Neural progenitor cell (in vitro differentiated cells): ENCODE data around the gene BMP5. TPM values are rescaled to one million over a fixed set of nuclear protein-coding genes. Genes with fewer than 3 reads are reported as not detected.

ENCODE experiments used
- DNase-seq: peaks from one replicate; pipeline ENCODE4 v3.0.0-alpha.2; 2016; ENCODE audit warnings: low spot score
- H2AFZ ChIP-seq: fragments of 200-600 bp; sonication (generic); replicated peaks from 2 replicates; pipeline ENCODE4 v1.6.1; 2016; ENCODE audit warnings: antibody characterized with exemption
- H3F3A ChIP-seq: fragments of 200-600 bp; sonication (generic); 2 replicates; pipeline ENCODE4 v1.6.1; 2016; ENCODE audit warnings: antibody characterized with exemption, low read depth
- H3K27ac ChIP-seq: fragments of 200-600 bp; sonication (generic); 2 replicates; pipeline ENCODE4 v1.5.1; 2016; ENCODE audit warnings: mild to moderate bottlenecking
- H3K27me3 ChIP-seq: fragments of 200-600 bp; sonication (generic); 2 replicates; pipeline ENCODE4 v1.6.1; 2016; ENCODE audit warnings: mild to moderate bottlenecking, moderate library complexity
- H3K36me3 ChIP-seq: fragments of 200-600 bp; sonication (generic); 2 replicates; pipeline ENCODE4 v1.5.1; 2016
- H3K4me1 ChIP-seq: fragments of 200-600 bp; sonication (generic); 2 replicates; pipeline ENCODE4 v1.6.1; 2016; ENCODE audit warnings: mixed run types
- H3K4me2 ChIP-seq: fragments of 200-600 bp; sonication (generic); 2 replicates; pipeline ENCODE4 v1.6.1; 2016
- H3K4me3 ChIP-seq: fragments of 200-600 bp; sonication (generic); 2 replicates; pipeline ENCODE4 v1.5.1; 2016
- H3K79me2 ChIP-seq: fragments of 200-600 bp; sonication (generic); 2 replicates; pipeline ENCODE4 v1.6.1; 2016; ENCODE audit warnings: low read depth
- H3K9ac ChIP-seq: fragments of 200-600 bp; sonication (generic); 2 replicates; pipeline ENCODE4 v1.6.1; 2016
- H3K9me3 ChIP-seq: fragments of 200-600 bp; sonication (generic); 2 replicates; pipeline ENCODE4 v1.5.1; 2016; ENCODE audit warnings: low read depth
- H4K20me1 ChIP-seq: fragments of 200-600 bp; sonication (generic); 2 replicates; pipeline ENCODE4 v1.6.1; 2016; ENCODE audit warnings: low read depth
- H3K27ac Mint-ChIP-seq: 3 replicates; pipeline ENCODE4 v1.8.0; 2021; ENCODE audit warnings: mixed read lengths
- H3K27me3 Mint-ChIP-seq: 2 replicates; pipeline ENCODE4 v1.8.0; 2022; ENCODE audit warnings: low read depth, mild to moderate bottlenecking, inconsistent platforms, moderate library complexity, mixed read lengths; ENCODE audit not compliant: insufficient read depth
- H3K36me3 Mint-ChIP-seq: 3 replicates; pipeline ENCODE4 v1.8.0; 2021; ENCODE audit warnings: mixed read lengths
- H3K4me1 Mint-ChIP-seq: 3 replicates; pipeline ENCODE4 v1.8.0; 2021; ENCODE audit warnings: mixed read lengths
- H3K4me3 Mint-ChIP-seq: 3 replicates; pipeline ENCODE4 v1.8.0; 2021; ENCODE audit warnings: mild to moderate bottlenecking, moderate library complexity, mixed read lengths
- H3K9me3 Mint-ChIP-seq: 3 replicates; pipeline ENCODE4 v1.8.0; 2020; ENCODE audit warnings: mixed read lengths
- EZH2 ChIP-seq: fragments of 200-600 bp; sonication (generic); IDR thresholded peaks from 2 replicates; pipeline ENCODE4 v1.6.1; 2017; ENCODE audit warnings: antibody characterized with exemption, mild to moderate bottlenecking, moderate library complexity
- EZH2phosphoT487 ChIP-seq: fragments of 200-600 bp; sonication (generic); IDR thresholded peaks from 2 replicates; pipeline ENCODE4 v1.6.1; 2017; ENCODE audit warnings: antibody characterized with exemption
- total RNA-seq: library from RNA; depleted of rRNA; stranded (reverse); fragments of >200 nt; gene quantifications from 2 replicates; pipeline ENCODE4 v1.2.3, GENCODE V29; 2015; ENCODE audit warnings: low replicate concordance
- TF ChIP-seq, protein P1 (sequence below): fragments of 200-600 bp; sonication (generic); IDR thresholded peaks from 2 replicates; pipeline ENCODE4 v1.5.1; 2017; ENCODE audit warnings: antibody characterized with exemption, mild to moderate bottlenecking

The BMP5 gene
- total RNA-seq, 1 donor from 2014 or later, result 1.5 TPM

DNA sequence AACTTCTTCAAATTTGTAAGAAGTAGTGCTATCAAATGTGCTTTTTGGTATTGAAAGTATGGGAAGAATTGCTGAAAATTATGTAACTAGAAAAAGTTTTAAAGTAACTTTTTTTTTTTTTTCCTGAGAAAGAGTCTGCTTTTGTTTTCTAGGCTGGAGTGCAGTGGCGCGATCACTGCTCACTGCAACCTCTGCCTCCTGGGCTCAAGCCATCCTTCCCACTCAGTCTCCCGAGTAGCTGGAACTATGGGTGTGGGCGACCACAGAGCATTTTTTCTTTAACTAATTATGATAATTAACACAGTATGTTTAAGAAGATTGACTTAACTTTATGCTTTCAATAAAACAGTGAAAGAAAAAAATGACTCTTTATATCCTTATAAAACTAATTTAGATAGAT lies 38.4 kb downstream of the BMP5 start:
- Histone ChIP-seq H3K9ac (no peak overlapping the region), H3K4me2 (no peak overlapping the region), H3K79me2 (no peaks in the 10 kb centered on the region), H3K27ac (no peak overlapping the region), H3K4me1 (peaks cover 11% of the 10 kb centered on the region), H2AFZ (no peak overlapping the region), H3K4me3 (no peak overlapping the region), H3F3A (no peaks in the 10 kb centered on the region), H3K9me3 (no peaks in the 10 kb centered on the region), H3K27me3 (no peaks in the 10 kb centered on the region), H4K20me1 (no peaks in the 10 kb centered on the region), H3K36me3 (no peaks in the 10 kb centered on the region)
- no peak for DNase-seq
- Mint-ChIP-seq H3K36me3 (no peaks in the 10 kb centered on the region), H3K4me1 (peaks cover 5% of the 10 kb centered on the region), H3K4me3 (no peak overlapping the region), H3K27ac (no peak overlapping the region), H3K27me3 (no peaks in the 10 kb centered on the region), H3K9me3 (no peaks in the 10 kb centered on the region)
- TF ChIP-seq, protein P1, sequence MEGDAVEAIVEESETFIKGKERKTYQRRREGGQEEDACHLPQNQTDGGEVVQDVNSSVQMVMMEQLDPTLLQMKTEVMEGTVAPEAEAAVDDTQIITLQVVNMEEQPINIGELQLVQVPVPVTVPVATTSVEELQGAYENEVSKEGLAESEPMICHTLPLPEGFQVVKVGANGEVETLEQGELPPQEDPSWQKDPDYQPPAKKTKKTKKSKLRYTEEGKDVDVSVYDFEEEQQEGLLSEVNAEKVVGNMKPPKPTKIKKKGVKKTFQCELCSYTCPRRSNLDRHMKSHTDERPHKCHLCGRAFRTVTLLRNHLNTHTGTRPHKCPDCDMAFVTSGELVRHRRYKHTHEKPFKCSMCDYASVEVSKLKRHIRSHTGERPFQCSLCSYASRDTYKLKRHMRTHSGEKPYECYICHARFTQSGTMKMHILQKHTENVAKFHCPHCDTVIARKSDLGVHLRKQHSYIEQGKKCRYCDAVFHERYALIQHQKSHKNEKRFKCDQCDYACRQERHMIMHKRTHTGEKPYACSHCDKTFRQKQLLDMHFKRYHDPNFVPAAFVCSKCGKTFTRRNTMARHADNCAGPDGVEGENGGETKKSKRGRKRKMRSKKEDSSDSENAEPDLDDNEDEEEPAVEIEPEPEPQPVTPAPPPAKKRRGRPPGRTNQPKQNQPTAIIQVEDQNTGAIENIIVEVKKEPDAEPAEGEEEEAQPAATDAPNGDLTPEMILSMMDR, result no peak

DNA sequence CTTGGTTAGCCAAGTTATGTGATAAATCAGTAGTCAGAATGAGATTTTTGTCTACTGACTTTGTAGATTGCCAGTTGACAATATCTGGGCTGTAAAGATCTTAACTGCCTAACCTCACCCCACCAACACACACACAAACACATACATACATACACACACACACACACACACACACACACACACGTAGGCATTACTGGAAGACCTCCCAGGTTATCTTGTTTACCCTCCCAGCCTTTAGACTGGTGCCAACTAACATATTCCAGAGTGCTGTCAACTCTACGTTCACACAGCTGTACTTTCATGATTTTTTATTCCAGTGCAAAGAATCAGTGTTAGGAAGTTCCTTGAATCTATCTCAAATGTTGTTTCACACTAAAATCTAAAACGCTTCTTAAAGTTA lies 38.9 kb downstream of the BMP5 start:
- H3K4me1 ChIP-seq, result peaks cover 13% of the 10 kb centered on the region
- Mint-ChIP-seq H3K4me1 (peaks cover 4% of the 10 kb centered on the region), H3K9me3 (no peaks in the 10 kb centered on the region), H3K36me3 (no peaks in the 10 kb centered on the region), H3K4me3 (no peak overlapping the region), H3K27ac (no peak overlapping the region), H3K27me3 (peaks cover under 1% of the 10 kb centered on the region)
- H3K27me3 ChIP-seq, result no peaks in the 10 kb centered on the region
- DNase-seq, result no peak
- no peak overlapping the region for H3K4me2 ChIP-seq
- TF ChIP-seq EZH2phosphoT487 (no peak), EZH2 (no peak)
- TF ChIP-seq, protein P1, result no peak
- H4K20me1 ChIP-seq, result no peaks in the 10 kb centered on the region
- no peaks in the 10 kb centered on the region for H3K79me2 ChIP-seq
- H3K9ac ChIP-seq, result no peak overlapping the region
- no peaks in the 10 kb centered on the region for H3K9me3 ChIP-seq
- no peak overlapping the region for H2AFZ ChIP-seq
- no peaks in the 10 kb centered on the region for H3K36me3 ChIP-seq
- H3K4me3 ChIP-seq, result no peak overlapping the region
- H3F3A ChIP-seq, result no peaks in the 10 kb centered on the region
- no peak overlapping the region for H3K27ac ChIP-seq

DNA sequence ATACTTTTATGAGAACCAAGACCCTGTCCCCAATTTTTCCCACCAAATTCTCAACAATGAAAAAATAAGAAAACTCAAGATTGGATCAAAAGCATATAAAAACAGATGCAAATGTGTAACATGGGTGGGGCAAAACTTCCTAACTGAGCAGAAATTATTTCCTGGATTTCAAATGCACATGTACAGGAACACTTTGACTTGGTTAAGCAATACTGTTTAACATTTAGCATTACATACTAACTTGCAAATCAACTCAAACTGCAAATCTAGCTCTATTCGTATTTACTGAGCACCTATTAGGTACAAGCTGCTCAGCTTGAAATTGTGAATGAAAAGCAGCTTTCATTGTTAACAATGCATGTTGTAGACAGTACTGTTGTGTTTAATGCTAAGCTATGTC lies 40.2 kb downstream of the BMP5 start:
- Mint-ChIP-seq H3K4me3 (no peak overlapping the region), H3K27ac (no peak overlapping the region), H3K4me1 (peaks cover 4% of the 10 kb centered on the region), H3K27me3 (peaks cover 2% of the 10 kb centered on the region), H3K9me3 (no peaks in the 10 kb centered on the region), H3K36me3 (no peaks in the 10 kb centered on the region)
- H3K27ac ChIP-seq, result no peak overlapping the region
- H3K9ac ChIP-seq, result no peak overlapping the region
- H3K36me3 ChIP-seq, result no peaks in the 10 kb centered on the region
- no peak for TF ChIP-seq EZH2
- TF ChIP-seq, protein P1, result no peak
- TF ChIP-seq EZH2phosphoT487, result no peak
- H3K4me2 ChIP-seq, result no peak overlapping the region
- H3F3A ChIP-seq, result no peaks in the 10 kb centered on the region
- H4K20me1 ChIP-seq, result no peaks in the 10 kb centered on the region
- no peaks in the 10 kb centered on the region for H3K27me3 ChIP-seq
- H3K9me3 ChIP-seq, result no peaks in the 10 kb centered on the region
- no peak overlapping the region for H2AFZ ChIP-seq
- DNase-seq, result no peak
- peaks cover 13% of the 10 kb centered on the region for H3K4me1 ChIP-seq
- no peak overlapping the region for H3K4me3 ChIP-seq
- no peaks in the 10 kb centered on the region for H3K79me2 ChIP-seq

DNA sequence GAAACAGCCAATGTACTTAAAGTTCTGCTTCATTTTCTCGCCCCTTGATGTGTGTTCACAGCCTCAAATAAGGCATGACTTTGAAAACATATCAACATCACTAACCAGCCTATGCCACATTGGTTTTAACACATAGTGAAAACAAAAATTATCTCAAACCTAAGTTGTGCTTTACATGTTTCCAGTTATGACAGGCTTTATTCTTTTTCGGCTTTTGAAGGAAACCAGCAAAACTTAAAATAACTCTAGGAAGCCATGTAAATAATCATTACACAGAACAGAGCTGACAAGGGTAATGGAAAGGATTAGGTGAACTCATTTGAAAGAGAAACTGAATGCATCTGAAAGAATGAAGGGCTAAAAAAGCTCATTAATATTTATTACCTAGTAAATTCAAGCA lies 42.1 kb downstream of the BMP5 start:
- DNase-seq, result no peak
- Mint-ChIP-seq H3K27ac (no peak overlapping the region), H3K36me3 (no peaks in the 10 kb centered on the region), H3K9me3 (no peaks in the 10 kb centered on the region), H3K27me3 (peaks cover 2% of the 10 kb centered on the region), H3K4me1 (peaks cover 4% of the 10 kb centered on the region), H3K4me3 (no peak overlapping the region)
- H3K27me3 ChIP-seq, result no peaks in the 10 kb centered on the region
- no peak overlapping the region for H3K27ac ChIP-seq
- no peak overlapping the region for H3K4me2 ChIP-seq
- no peak overlapping the region for H3K4me3 ChIP-seq
- no peaks in the 10 kb centered on the region for H3K79me2 ChIP-seq
- no peaks in the 10 kb centered on the region for H3K36me3 ChIP-seq
- no peaks in the 10 kb centered on the region for H4K20me1 ChIP-seq
- no peak overlapping the region for H3K9ac ChIP-seq
- no peaks in the 10 kb centered on the region for H3K9me3 ChIP-seq
- H2AFZ ChIP-seq, result no peak overlapping the region
- no peaks in the 10 kb centered on the region for H3F3A ChIP-seq
- TF ChIP-seq EZH2 (no peak), EZH2phosphoT487 (no peak)
- TF ChIP-seq, protein P1, result no peak
- peaks cover 19% of the 10 kb centered on the region for H3K4me1 ChIP-seq
